GM21526 (cell line): ENCODE measurements around the gene PIK3C3.

Experiments used
- ATAC-seq: cut with Tn5 transposase; IDR thresholded peaks from one replicate; pipeline ENCODE4 v1.9.1; 2021; ENCODE audit warnings: moderate library complexity; ENCODE audit not compliant: unreplicated experiment, low FRiP score

PIK3C3 gene

GRCh38 chr18:41954827-41955613 lies at the start of gene PIK3C3:
Gene PIK3C3, plus strand, starts transcription at chr18:41955234. Its CDS starts 58 bp downstream, at chr18:41955292.
- peak; percentile 98 for ATAC-seq

- ATAC-seq: no peak
Observed at GRCh38 chr18:41905786-41906527, 49.1 kb upstream of the PIK3C3 start.

DNA sequence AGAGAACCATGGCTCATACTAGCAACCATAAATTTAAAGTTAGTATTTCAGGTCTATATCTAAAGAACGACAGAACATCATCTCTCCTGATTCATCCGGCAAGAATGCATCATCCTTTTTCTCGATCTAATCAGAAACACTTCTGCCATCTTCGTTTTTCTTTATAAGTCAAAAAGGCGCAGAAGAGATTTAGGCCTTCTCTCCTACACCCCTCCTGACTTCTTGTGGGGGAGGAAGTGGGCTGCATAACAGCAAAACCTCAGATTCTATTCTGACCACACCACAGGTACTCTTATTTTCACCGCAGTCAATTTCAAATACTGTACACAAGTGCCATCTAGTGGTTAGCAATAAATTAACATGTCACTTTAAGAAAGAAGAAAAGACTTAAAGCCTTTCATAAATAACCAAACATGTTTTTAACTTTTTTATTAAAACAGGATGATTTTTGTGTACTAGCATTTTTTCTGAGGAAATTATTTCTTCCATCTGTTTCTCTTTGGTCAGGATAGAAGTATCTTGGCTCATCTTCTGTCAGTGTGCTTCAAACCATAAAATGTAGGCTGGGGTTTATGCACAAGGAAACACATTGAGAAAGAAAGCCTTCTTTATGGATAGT lies 48.4 kb upstream of the PIK3C3 start:
- ATAC-seq: peak; percentile 89

DNA sequence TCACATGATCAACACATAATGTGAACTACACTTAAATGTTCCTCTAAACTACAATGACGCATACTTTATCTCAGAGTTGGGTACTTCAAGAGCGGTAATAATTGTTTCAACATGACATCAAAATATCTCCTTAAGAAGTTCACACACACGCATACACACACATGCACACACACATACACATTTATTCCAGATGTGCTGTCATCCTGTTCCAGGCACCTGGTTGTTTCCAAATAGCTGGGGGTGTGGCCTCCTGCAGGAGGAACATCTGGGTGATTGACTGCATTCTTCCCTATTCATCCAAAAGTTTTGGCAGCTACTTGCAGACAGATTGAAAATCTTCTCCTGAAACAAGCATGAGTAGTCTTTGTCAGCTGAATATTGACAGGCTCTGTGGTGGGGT lies 37.9 kb upstream of the PIK3C3 start:
- no peak for ATAC-seq

DNA sequence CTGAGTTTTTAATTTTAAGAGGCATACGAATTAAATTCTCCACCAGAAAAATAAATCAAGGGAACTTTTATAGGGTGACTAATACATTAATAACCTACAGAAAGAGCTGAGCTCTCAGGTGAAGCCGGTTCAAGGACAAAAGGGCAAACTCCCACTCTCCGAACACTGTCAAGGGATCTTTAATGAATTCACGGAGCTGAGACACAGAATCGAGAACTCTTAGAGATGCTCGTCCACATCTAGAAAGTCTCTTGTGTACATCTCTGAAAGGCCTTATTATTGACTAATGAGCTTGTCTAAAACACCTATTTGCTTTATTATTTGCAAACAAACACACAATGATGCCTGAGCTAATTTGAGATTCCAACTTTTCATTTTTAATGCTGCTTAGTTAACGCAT lies 33.3 kb upstream of the PIK3C3 start:
- ATAC-seq: no peak

DNA sequence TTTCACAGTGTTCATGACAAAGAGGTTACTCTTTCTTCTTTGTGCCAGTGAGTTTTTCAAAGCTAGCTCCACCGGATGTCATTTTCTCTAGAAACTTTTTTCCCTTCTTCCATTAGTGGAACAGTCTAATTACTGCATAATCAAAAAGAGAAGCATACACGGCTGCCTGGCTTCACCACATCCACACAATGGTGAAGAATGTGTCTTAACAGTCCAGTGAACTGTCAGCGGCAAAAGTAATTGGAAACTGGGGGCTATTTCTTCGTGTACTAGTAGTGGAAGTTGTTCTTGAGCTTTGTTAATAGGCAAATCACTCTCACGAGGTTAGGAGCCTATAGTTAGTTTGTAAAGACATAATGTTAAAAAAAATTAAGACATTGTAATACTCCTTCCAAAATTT lies 32.9 kb upstream of the PIK3C3 start:
- no peak for ATAC-seq

DNA sequence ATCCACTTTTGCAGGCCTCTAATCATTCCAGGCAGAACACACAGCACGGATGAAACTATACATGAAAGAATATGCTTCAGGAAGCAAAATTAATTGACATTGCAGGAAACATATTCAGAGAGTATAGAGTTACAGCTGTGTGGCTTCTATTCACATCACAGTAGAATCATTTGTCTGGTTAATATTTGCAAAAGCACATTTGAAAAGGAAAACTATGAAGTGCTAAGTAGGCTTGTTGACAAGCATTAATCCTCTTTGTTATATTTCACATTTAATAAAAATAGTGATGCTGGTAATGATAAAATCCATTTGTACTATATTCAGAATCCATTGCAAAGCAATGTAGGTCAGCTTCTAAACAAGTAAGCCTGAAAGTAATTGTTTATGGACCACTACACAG lies 32.2 kb upstream of the PIK3C3 start:
- ATAC-seq: no peak

GRCh38 chr18:41923446-41923845 lies 31.6 kb upstream of the PIK3C3 start:
- ATAC-seq: no peak

GRCh38 chr18:41928581-41928980 lies 26.5 kb upstream of the PIK3C3 start:
- no peak for ATAC-seq

DNA sequence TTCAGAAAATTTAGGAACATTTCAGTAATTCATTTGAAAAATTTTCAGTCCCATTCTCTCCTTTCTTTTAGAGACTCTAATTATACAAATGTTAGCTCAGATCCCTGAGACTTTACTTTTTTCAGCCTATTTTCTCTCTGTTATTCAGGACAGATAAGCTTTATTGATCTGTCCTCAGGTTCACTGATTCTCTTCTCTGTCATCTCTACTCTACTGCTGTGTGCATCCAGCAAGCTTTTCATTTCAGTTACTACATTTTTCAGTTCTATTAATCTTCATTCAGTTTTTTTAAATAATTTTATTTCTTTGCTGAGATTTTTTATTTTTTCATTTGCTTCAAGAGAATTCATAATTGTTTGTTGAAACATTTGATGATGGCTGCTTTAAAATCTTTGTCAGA lies 22.1 kb upstream of the PIK3C3 start:
- ATAC-seq: no peak

GRCh38 chr18:41933778-41934177 lies 21.3 kb upstream of the PIK3C3 start:
- no peak for ATAC-seq

- peak; percentile 59 for ATAC-seq
Observed at GRCh38 chr18:41936471-41937134, 18.4 kb upstream of the PIK3C3 start.

- no peak for ATAC-seq
Observed at GRCh38 chr18:41938445-41938844, 16.6 kb upstream of the PIK3C3 start.

DNA sequence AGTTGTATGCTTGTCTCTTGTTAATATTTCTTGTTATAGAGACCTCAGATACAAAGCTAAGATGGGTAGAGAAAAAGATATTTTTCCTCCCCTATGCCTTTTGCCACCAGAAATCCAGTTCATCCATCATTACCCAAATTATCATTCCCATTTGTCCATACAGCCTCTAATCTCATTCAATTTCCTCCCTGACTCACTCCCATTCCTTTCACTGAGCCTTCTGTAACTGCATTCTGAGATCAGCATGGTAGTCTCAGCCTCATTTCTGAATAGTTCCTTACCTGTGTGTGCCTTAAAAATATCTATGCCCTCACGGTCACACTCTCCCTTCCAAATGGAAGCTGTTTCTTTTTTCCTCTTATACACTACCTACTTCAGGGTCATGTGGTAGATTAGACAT lies 15.7 kb upstream of the PIK3C3 start:
- no peak for ATAC-seq

DNA sequence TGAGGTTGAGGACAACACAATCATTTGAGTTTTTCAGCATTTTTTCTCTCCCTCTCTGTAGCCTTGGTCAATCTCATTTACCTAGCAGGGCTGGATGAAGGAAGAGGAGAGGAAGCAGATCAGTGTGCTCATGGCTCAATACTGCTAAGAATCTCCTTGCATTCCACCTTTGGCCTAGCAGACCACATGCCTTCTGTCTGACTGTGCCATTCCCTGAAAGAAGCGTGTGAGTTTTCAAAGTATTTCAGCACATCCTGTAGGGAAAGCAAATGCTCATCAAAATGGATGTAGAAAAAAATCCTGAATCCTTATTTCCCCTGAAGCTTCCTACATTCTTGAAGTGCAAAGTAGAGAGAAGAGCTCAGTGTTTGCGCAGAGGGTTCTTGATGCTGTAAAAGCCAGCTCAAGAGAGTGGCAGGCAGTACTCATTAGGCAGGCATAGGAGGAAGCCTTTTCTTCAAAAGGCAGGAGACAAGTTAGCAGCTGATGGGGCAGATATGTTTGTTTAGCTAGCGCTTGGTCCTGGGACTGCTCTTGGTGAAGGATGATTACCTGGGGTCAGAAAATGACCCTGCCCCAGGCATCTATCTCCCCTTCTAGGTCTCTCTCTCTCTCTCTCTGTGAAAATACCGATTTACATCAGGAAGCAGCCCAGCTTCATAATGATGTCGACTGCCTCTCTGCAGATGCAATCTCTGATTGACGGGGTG lies 14.4 kb upstream of the PIK3C3 start:
- ATAC-seq: no peak

DNA sequence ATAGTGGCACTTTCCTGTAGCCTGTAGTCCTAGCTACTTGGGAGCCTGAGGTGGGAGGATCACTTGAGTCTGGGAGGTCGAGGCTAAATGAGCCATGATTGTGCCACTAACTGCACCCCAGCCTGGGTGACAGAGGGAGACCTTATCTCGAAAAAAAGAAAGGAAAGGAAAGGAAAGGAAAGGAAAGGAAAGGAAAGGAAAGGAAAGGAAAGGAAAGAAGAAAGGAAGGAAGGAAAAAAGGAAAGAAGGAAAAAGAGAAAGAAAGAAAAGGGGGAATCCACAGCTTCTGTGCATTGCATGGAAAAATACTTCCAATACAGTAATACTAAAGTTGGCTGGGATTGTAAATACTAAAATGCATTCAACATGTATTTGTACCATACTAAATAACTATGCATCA lies 12.8 kb upstream of the PIK3C3 start:
- no peak for ATAC-seq

DNA sequence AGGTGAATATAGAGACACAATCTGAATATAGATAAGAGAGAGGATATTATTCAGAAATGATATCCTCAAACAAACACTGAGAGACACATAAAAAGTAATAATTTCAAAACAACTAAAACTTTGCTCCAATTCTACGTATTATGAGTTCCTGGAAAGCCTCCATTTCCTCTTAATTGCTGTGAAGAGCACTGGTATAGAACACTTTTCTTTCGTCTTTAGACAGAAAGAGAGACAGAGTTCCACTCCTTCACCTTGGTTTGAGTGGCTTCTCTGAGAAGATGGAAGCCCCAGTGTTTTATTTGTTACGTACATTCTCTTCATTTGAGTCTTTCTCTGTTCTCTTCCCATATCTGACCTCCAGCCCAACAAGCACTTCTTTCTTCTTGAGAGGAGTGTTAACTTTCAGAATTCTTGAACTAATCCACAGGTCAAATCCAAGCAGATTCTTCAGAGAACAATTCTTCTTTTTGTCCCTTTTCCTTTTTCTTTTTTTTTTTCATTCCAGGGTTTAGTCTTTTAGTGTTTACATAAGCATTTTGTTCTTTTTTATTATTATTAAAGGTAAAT lies 6.4 kb upstream of the PIK3C3 start:
- no peak for ATAC-seq

- ATAC-seq: no peak
Observed at GRCh38 chr18:41949206-41949920, 5.7 kb upstream of the PIK3C3 start.

- ATAC-seq: no peak
Observed at GRCh38 chr18:41955688-41956087, 654 bp downstream of the PIK3C3 start.
